ENCODE measurements around the gene NUDT22.

NUDT22 gene

GRCh38 chr11:64251753-64252002 lies 25.6 kb downstream of the NUDT22 start:
- Histone ChIP-seq H2BK120ac (ENCODE audit: low read depth, low read length) (no peak overlapping the region), H3K27ac (ENCODE audit: low read depth, low read length) (no peak overlapping the region), H4K8ac (ENCODE audit: low read depth, low read length) (no peak overlapping the region), H3K23ac (ENCODE audit: low read length) (peak overlapping the region; percentile 57), H3K79me2 (ENCODE audit: control insufficient read depth, insufficient read depth, low read length) (peaks cover 12% of the 10 kb centered on the region), H2BK5ac (ENCODE audit: low read length) (no peak overlapping the region), H3K18ac (ENCODE audit: low read length) (peak overlapping the region; percentile 16), H3K79me1 (ENCODE audit: low read length) (peaks cover 13% of the 10 kb centered on the region), H3K9ac (ENCODE audit: low read length) (peak overlapping the region; percentile 95), H3K4me3 (ENCODE audit: low read length) (peak overlapping the region; percentile 82), H3K4ac (ENCODE audit: low read depth, low read length) (peak overlapping the region; percentile 21), H2BK15ac (replicated peaks; ENCODE audit: low read depth) (no peak overlapping the region), H3K4me1 (ENCODE audit: control insufficient read depth, low read depth, low read length) (peaks cover 12% of the 10 kb centered on the region), H3K27me3 (ENCODE audit: insufficient read depth, low read length, poor library complexity) (no peaks in the 10 kb centered on the region), H3K56ac (ENCODE audit: low read length) (peak overlapping the region; percentile 94), H3K36me3 (ENCODE audit: control insufficient read depth, insufficient read depth, low read length) (peaks cover 5% of the 10 kb centered on the region), H2AK5ac (ENCODE audit: low read length) (no peak overlapping the region), H4K5ac (ENCODE audit: low read length) (no peak overlapping the region), H3K4me2 (ENCODE audit: low read length) (peak overlapping the region; percentile 82)
- no CpG with 5 or more reads among the region's 18 CpGs for WGBS (ENCODE audit: extremely low coverage, insufficient coverage, low lambda C conversion rate)
- no peak for DNase-seq

GRCh38 chr11:64252003-64252872 lies 26.2 kb downstream of the NUDT22 start:
- Histone ChIP-seq H3K4me1 (ENCODE audit: control insufficient read depth, low read depth, low read length) (peaks cover 12% of the 10 kb centered on the region), H3K56ac (ENCODE audit: low read length) (peak overlapping the region; percentile 94), H2AK5ac (ENCODE audit: low read length) (peak overlapping the region; percentile 59), H3K4ac (ENCODE audit: low read depth, low read length) (peak overlapping the region; percentile 21), H4K8ac (ENCODE audit: low read depth, low read length) (no peak overlapping the region), H2BK5ac (ENCODE audit: low read length) (no peak overlapping the region), H2BK120ac (ENCODE audit: low read depth, low read length) (no peak overlapping the region), H3K18ac (ENCODE audit: low read length) (peak overlapping the region; percentile 16), H3K79me1 (ENCODE audit: low read length) (peaks cover 13% of the 10 kb centered on the region), H3K23ac (ENCODE audit: low read length) (peak overlapping the region; percentile 57), H3K9ac (ENCODE audit: low read length) (peak overlapping the region; percentile 95), H3K27ac (ENCODE audit: low read depth, low read length) (no peak overlapping the region), H2BK15ac (replicated peaks; ENCODE audit: low read depth) (no peak overlapping the region), H4K5ac (ENCODE audit: low read length) (no peak overlapping the region), H3K27me3 (ENCODE audit: insufficient read depth, low read length, poor library complexity) (no peaks in the 10 kb centered on the region), H3K36me3 (ENCODE audit: control insufficient read depth, insufficient read depth, low read length) (peaks cover 5% of the 10 kb centered on the region), H3K4me2 (ENCODE audit: low read length) (peak overlapping the region; percentile 82), H3K79me2 (ENCODE audit: control insufficient read depth, insufficient read depth, low read length) (peaks cover 12% of the 10 kb centered on the region), H3K4me3 (ENCODE audit: low read length) (peak overlapping the region; percentile 82)
- no CpG with 5 or more reads among the region's 23 CpGs for WGBS (ENCODE audit: extremely low coverage, insufficient coverage, low lambda C conversion rate)
- peak; percentile 54 for DNase-seq

DNA sequence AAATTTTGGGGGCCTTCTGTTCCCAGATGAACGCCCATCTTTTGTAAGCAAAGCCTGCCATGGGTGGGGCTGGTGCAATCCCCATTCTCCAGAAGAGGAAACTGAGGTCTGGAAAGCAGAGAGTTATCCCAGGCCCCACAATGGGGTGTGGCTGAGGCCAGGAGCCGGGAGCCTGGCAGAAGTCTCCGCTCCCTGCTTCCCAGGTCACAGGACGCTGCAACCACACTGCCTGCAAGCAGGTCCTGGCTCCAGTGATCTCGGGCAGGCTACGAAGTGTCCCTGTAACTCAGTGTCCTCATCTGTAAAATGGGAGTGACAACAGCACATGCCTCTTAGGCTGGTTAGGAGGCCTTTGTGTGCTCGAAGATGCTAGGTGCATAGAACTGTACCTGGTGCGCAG lies 27.0 kb downstream of the NUDT22 start:
- Histone ChIP-seq H3K4me1 (ENCODE audit: control insufficient read depth, low read depth, low read length) (peaks cover 10% of the 10 kb centered on the region), H3K79me1 (ENCODE audit: low read length) (peaks cover 13% of the 10 kb centered on the region), H3K36me3 (ENCODE audit: control insufficient read depth, insufficient read depth, low read length) (peaks cover 5% of the 10 kb centered on the region), H3K4me3 (ENCODE audit: low read length) (no peak overlapping the region), H3K23ac (ENCODE audit: low read length) (no peak overlapping the region), H3K56ac (ENCODE audit: low read length) (peak overlapping the region; percentile 38), H2BK120ac (ENCODE audit: low read depth, low read length) (no peak overlapping the region), H2BK15ac (replicated peaks; ENCODE audit: low read depth) (no peak overlapping the region), H2BK5ac (ENCODE audit: low read length) (no peak overlapping the region), H3K27ac (ENCODE audit: low read depth, low read length) (no peak overlapping the region), H3K18ac (ENCODE audit: low read length) (no peak overlapping the region), H3K4ac (ENCODE audit: low read depth, low read length) (no peak overlapping the region), H3K27me3 (ENCODE audit: insufficient read depth, low read length, poor library complexity) (no peaks in the 10 kb centered on the region), H4K5ac (ENCODE audit: low read length) (no peak overlapping the region), H2AK5ac (ENCODE audit: low read length) (no peak overlapping the region), H4K8ac (ENCODE audit: low read depth, low read length) (no peak overlapping the region), H3K79me2 (ENCODE audit: control insufficient read depth, insufficient read depth, low read length) (peaks cover 12% of the 10 kb centered on the region), H3K9ac (ENCODE audit: low read length) (no peak overlapping the region), H3K4me2 (ENCODE audit: low read length) (no peak overlapping the region)
- WGBS (ENCODE audit: extremely low coverage, insufficient coverage, low lambda C conversion rate), result no CpG with 5 or more reads among the region's 8 CpGs
- no peak for DNase-seq

- H3K4me1 ChIP-seq (ENCODE audit: control insufficient read depth, low read depth, low read length), result peaks cover 5% of the 10 kb centered on the region
- no peak overlapping the region for H3K9ac ChIP-seq (ENCODE audit: low read length)
- H2BK5ac ChIP-seq (ENCODE audit: low read length), result no peak overlapping the region
- peaks cover 13% of the 10 kb centered on the region for H3K79me1 ChIP-seq (ENCODE audit: low read length)
- H3K23ac ChIP-seq (ENCODE audit: low read length), result no peak overlapping the region
- DNase-seq, result no peak
- no peak overlapping the region for H3K4me3 ChIP-seq (ENCODE audit: low read length)
- no peak overlapping the region for H3K27ac ChIP-seq (ENCODE audit: low read depth, low read length)
- no peak overlapping the region for H2AK5ac ChIP-seq (ENCODE audit: low read length)
- H3K4me2 ChIP-seq (ENCODE audit: low read length), result no peak overlapping the region
- H4K5ac ChIP-seq (ENCODE audit: low read length), result no peak overlapping the region
- H3K36me3 ChIP-seq (ENCODE audit: control insufficient read depth, insufficient read depth, low read length), result peaks cover 7% of the 10 kb centered on the region
- H3K4ac ChIP-seq (ENCODE audit: low read depth, low read length), result no peak overlapping the region
- H3K56ac ChIP-seq (ENCODE audit: low read length), result no peak overlapping the region
- peaks cover 12% of the 10 kb centered on the region for H3K79me2 ChIP-seq (ENCODE audit: control insufficient read depth, insufficient read depth, low read length)
- H4K8ac ChIP-seq (ENCODE audit: low read depth, low read length), result no peak overlapping the region
- no peak overlapping the region for H3K18ac ChIP-seq (ENCODE audit: low read length)
- no peak overlapping the region for H2BK120ac ChIP-seq (ENCODE audit: low read depth, low read length)
- WGBS (ENCODE audit: extremely low coverage, insufficient coverage, low lambda C conversion rate), result no CpG with 5 or more reads among the region's 5 CpGs
- no peaks in the 10 kb centered on the region for H3K27me3 ChIP-seq (ENCODE audit: insufficient read depth, low read length, poor library complexity)
- no peak overlapping the region for H2BK15ac ChIP-seq (replicated peaks; ENCODE audit: low read depth)
Measured at GRCh38 chr11:64253481-64253880, 27.4 kb downstream of the NUDT22 start.

GRCh38 chr11:64254326-64254725 lies 28.3 kb downstream of the NUDT22 start:
- H3K4ac ChIP-seq (ENCODE audit: low read depth, low read length), result no peak overlapping the region
- H2BK5ac ChIP-seq (ENCODE audit: low read length), result no peak overlapping the region
- peaks cover 3% of the 10 kb centered on the region for H3K4me1 ChIP-seq (ENCODE audit: control insufficient read depth, low read depth, low read length)
- H3K18ac ChIP-seq (ENCODE audit: low read length), result no peak overlapping the region
- peaks cover 13% of the 10 kb centered on the region for H3K79me1 ChIP-seq (ENCODE audit: low read length)
- no peaks in the 10 kb centered on the region for H3K27me3 ChIP-seq (ENCODE audit: insufficient read depth, low read length, poor library complexity)
- H3K79me2 ChIP-seq (ENCODE audit: control insufficient read depth, insufficient read depth, low read length), result peaks cover 12% of the 10 kb centered on the region
- H3K27ac ChIP-seq (ENCODE audit: low read depth, low read length), result no peak overlapping the region
- no peak for DNase-seq
- H3K56ac ChIP-seq (ENCODE audit: low read length), result no peak overlapping the region
- H2BK120ac ChIP-seq (ENCODE audit: low read depth, low read length), result no peak overlapping the region
- no peak overlapping the region for H3K9ac ChIP-seq (ENCODE audit: low read length)
- H3K23ac ChIP-seq (ENCODE audit: low read length), result no peak overlapping the region
- no peak overlapping the region for H2AK5ac ChIP-seq (ENCODE audit: low read length)
- no peak overlapping the region for H2BK15ac ChIP-seq (replicated peaks; ENCODE audit: low read depth)
- H3K36me3 ChIP-seq (ENCODE audit: control insufficient read depth, insufficient read depth, low read length), result peaks cover 8% of the 10 kb centered on the region
- H3K4me3 ChIP-seq (ENCODE audit: low read length), result no peak overlapping the region
- H3K4me2 ChIP-seq (ENCODE audit: low read length), result no peak overlapping the region
- WGBS (ENCODE audit: extremely low coverage, insufficient coverage, low lambda C conversion rate), result no CpG with 5 or more reads among the region's 7 CpGs
- H4K5ac ChIP-seq (ENCODE audit: low read length), result no peak overlapping the region
- no peak overlapping the region for H4K8ac ChIP-seq (ENCODE audit: low read depth, low read length)
